ENCODE results near the gene BLM.

Gene BLM

GRCh38 chr15:90706394-90707327 lies 10.5 kb upstream of the BLM start:
- DNase-seq (ENCODE audit: low read depth): no peak
- H3K4me3 ChIP-seq (ENCODE audit: low read length): no peak overlapping the region
- no peak for TF ChIP-seq CTCF (IDR thresholded peaks at IDR 0.05; ENCODE audit: insufficient read depth, low read depth, low read length, missing control alignments)

- TF ChIP-seq CTCF (IDR thresholded peaks at IDR 0.05; ENCODE audit: insufficient read depth, low read depth, low read length, missing control alignments): no peak
- no peak overlapping the region for H3K4me3 ChIP-seq (ENCODE audit: low read length)
- no peak for DNase-seq (ENCODE audit: low read depth)
Measured at GRCh38 chr15:90707489-90707888, 9.7 kb upstream of the BLM start.

DNA sequence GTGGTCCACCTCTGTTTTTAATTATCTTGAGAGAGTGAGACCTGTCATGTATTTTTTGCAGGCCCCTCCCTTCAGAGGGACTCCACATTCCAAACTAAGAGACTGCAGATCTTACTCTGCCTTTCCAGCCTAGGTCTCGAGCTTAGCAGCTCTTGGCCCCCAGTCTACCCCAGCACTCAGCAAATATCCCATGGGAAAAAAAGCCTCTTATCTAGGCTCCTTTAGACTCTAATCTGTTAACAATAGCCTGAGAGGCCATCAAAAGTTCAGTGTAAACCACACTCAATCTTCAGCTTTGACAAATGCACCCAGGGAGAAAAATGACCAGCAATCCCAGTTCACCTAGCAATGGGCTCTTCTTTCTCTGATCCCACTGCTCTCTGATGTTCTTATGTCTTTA lies 8.6 kb upstream of the BLM start:
- H3K4me3 ChIP-seq (ENCODE audit: low read length): no peak overlapping the region
- TF ChIP-seq CTCF (IDR thresholded peaks at IDR 0.05; ENCODE audit: insufficient read depth, low read depth, low read length, missing control alignments): no peak
- no peak for DNase-seq (ENCODE audit: low read depth)

- no peak for DNase-seq (ENCODE audit: low read depth)
- no peak for TF ChIP-seq CTCF (IDR thresholded peaks at IDR 0.05; ENCODE audit: insufficient read depth, low read depth, low read length, missing control alignments)
- no peak overlapping the region for H3K4me3 ChIP-seq (ENCODE audit: low read length)
Measured at GRCh38 chr15:90709278-90709677, 7.9 kb upstream of the BLM start.

DNA sequence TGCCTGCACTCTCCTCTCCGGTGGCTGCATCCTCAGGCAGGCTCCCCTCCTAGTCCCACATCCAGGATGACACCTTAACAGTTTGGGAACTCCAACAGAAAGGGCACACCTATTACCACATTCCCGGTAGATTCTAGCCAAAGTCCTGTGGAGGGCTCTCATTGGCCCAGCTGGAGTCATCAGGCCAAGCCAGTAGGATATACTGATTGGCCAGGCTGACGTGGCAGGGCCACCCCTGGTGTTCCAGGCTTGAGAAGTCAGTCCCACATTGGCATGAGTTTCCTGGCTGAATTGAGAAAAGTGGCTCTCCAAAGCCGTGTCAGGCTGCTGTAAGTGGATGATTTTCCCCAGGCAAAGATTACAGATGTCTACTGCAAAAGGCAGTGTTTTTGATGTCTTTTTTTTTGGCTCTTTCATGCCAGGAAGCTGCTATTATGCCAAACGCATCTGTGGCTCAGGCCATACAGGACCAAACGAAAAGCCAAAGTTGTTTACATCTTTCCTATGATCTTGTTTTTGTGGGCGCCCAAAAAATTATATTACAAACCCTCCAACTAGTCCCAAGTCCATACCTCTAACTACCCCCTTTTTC lies 6.6 kb upstream of the BLM start:
- peak; percentile 14 for DNase-seq (ENCODE audit: low read depth)
- no peak for TF ChIP-seq CTCF (IDR thresholded peaks at IDR 0.05; ENCODE audit: insufficient read depth, low read depth, low read length, missing control alignments)

DNA sequence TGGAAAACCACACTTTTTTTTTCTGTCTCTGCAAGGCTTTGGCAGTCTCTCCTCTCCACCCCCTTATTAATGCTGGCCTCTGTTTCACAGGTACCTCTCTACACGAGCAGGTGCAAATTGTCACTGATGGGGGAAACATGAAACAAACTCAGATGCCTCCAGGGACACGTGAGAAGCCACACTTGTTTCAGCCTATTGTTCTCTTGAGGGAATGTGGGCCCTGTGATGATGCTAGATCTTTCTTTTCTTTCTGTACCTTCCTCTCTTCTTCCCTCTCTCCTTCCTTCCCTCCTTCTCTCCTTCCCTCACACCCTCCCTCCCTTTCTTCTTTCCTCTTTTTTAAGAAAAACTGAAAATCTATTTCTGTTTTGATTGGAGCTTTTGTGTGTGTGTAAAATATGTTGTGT lies 5.7 kb upstream of the BLM start:
- no peak for TF ChIP-seq CTCF (IDR thresholded peaks at IDR 0.05; ENCODE audit: insufficient read depth, low read depth, low read length, missing control alignments)
- DNase-seq (ENCODE audit: low read depth): no peak
- H3K4me3 ChIP-seq (ENCODE audit: low read length): no peak overlapping the region

More for the DNA sequence above, 6.6 kb upstream of the BLM start:
- H3K4me3 ChIP-seq (ENCODE audit: low read length): no peak overlapping the region
